Glutamatergic neuron (in vitro differentiated cells): ENCODE data around the gene KLHL17. TPM values are rescaled to one million over a fixed set of nuclear protein-coding genes. Genes with fewer than 3 reads are reported as not detected.

ENCODE experiments used
- DNase-seq: peaks from one replicate; pipeline ENCODE4 v3.0.0; 2022
- H3K27ac Mint-ChIP-seq: one replicate; pipeline ENCODE4 v1.8.0; 2020; ENCODE audit warnings: mild to moderate bottlenecking, mixed read lengths, inconsistent platforms; ENCODE audit not compliant: unreplicated experiment
- H3K27me3 Mint-ChIP-seq: one replicate; pipeline ENCODE4 v1.8.0; 2020; ENCODE audit warnings: mild to moderate bottlenecking, moderate library complexity, mixed read lengths, inconsistent platforms; ENCODE audit not compliant: unreplicated experiment
- H3K36me3 Mint-ChIP-seq: one replicate; pipeline ENCODE4 v1.8.0; 2020; ENCODE audit warnings: mild to moderate bottlenecking, mixed read lengths, inconsistent platforms; ENCODE audit not compliant: unreplicated experiment
- H3K4me1 Mint-ChIP-seq: one replicate; pipeline ENCODE4 v1.8.0; 2020; ENCODE audit warnings: mild to moderate bottlenecking, low read depth, mixed read lengths, inconsistent platforms; ENCODE audit not compliant: unreplicated experiment
- H3K4me3 Mint-ChIP-seq: one replicate; pipeline ENCODE4 v1.8.0; 2020; ENCODE audit warnings: mild to moderate bottlenecking, mixed read lengths, inconsistent platforms; ENCODE audit not compliant: unreplicated experiment
- H3K9me3 Mint-ChIP-seq: one replicate; pipeline ENCODE4 v1.8.0; 2020; ENCODE audit warnings: mild to moderate bottlenecking, moderate library complexity, mixed read lengths, inconsistent platforms; ENCODE audit not compliant: unreplicated experiment
- CTCF ChIP-seq: fragments of 200-600 bp; sonication (generic); IDR thresholded peaks from one replicate; pipeline ENCODE4 v1.5.0; 2021; ENCODE audit not compliant: partially characterized antibody, unreplicated experiment
- total RNA-seq: library from RNA; stranded (reverse); fragmentation: NEBNext Ultra II Directional; extraction: Animal tissue kit (Norgen Biotek cat#: 25700); gene quantifications from one replicate; pipeline ENCODE4 v1.2.1, GENCODE V29; 2021; ENCODE audit not compliant: unreplicated experiment

Gene KLHL17
- total RNA-seq, 1 donor from 2014 or later, result 103 TPM

- H3K27ac Mint-ChIP-seq, result no peak overlapping the region
- TF ChIP-seq CTCF, result no peak
- peaks cover 5% of the 10 kb centered on the region for H3K27me3 Mint-ChIP-seq
- peaks cover 4% of the 10 kb centered on the region for H3K9me3 Mint-ChIP-seq
- DNase-seq, result no peak
- no peaks in the 10 kb centered on the region for H3K36me3 Mint-ChIP-seq
- peaks cover 4% of the 10 kb centered on the region for H3K4me1 Mint-ChIP-seq
- H3K4me3 Mint-ChIP-seq, result no peak overlapping the region
Observed at GRCh38 chr1:963301-963651, 2.9 kb downstream of the KLHL17 start.

GRCh38 chr1:963746-964525, 3.6 kb downstream of the KLHL17 start:
- Mint-ChIP-seq H3K4me3 (no peak overlapping the region), H3K27me3 (peaks cover 7% of the 10 kb centered on the region), H3K36me3 (no peaks in the 10 kb centered on the region), H3K27ac (no peak overlapping the region), H3K4me1 (peaks cover 6% of the 10 kb centered on the region), H3K9me3 (peaks cover 2% of the 10 kb centered on the region)
- no peak for TF ChIP-seq CTCF
- DNase-seq, result peak; percentile 16

GRCh38 chr1:964691-965525, 4.5 kb downstream of the KLHL17 start:
- no peak overlapping the region for H3K4me3 Mint-ChIP-seq
- H3K27ac Mint-ChIP-seq, result no peak overlapping the region
- peaks cover 12% of the 10 kb centered on the region for H3K27me3 Mint-ChIP-seq
- H3K9me3 Mint-ChIP-seq, result peaks cover 5% of the 10 kb centered on the region
- peaks cover 6% of the 10 kb centered on the region for H3K4me1 Mint-ChIP-seq
- peak; percentile 12 for DNase-seq
- no peaks in the 10 kb centered on the region for H3K36me3 Mint-ChIP-seq
- TF ChIP-seq CTCF, result no peak

GRCh38 chr1:965526-966134, 5.2 kb downstream of the KLHL17 start:
- peaks cover 12% of the 10 kb centered on the region for H3K27me3 Mint-ChIP-seq
- DNase-seq, result peak; percentile 16
- H3K4me3 Mint-ChIP-seq, result no peak overlapping the region
- peaks cover 5% of the 10 kb centered on the region for H3K9me3 Mint-ChIP-seq
- H3K4me1 Mint-ChIP-seq, result peaks cover 6% of the 10 kb centered on the region
- H3K27ac Mint-ChIP-seq, result no peak overlapping the region
- no peaks in the 10 kb centered on the region for H3K36me3 Mint-ChIP-seq
- no peak for TF ChIP-seq CTCF
